ENCODE data around the gene OR5A2. TPM values are rescaled to one million over a fixed set of nuclear protein-coding genes. Genes with fewer than 3 reads are reported as not detected.

OR5A2 gene
- total and polyA plus RNA-seq, 2 experiments from 2014 or later: not detected

DNA sequence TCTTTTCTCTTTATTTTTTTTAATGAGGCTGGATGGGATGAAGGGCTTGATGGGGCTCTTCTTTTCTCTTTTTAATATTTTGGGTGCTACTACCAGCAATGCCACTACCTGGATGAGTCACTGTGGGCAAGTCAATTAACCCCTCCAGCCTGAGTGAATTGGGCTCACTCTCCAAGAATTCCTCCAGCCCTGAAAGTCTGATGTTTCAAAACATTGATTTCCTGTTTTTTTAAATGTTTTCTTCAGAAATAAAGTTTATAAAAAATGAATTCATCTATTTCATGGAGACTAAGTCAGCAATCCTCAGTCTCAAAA is 812 bp upstream of the OR5A2 start:
- no peak overlapping the region for H3K4me3 ChIP-seq

DNA sequence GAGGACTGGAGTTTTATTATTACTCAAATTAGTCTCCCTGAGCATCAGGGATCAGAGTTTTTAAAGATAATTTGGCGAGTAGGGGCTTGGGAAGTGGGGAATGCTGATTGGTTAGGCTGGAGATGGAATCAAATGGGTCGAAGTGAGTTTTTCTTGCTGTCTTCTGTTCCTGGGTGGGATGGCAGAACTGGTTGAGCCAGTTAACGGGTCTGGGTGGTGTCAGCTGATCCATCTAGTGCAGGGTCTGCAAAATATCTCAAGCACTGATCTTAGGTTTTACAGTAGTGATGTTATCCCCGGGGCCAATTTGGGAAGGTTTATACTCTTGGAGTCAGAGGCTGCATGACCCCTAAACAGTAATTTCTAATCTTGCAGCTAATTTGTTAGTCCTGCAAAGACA is 1.1 kb downstream of the OR5A2 start:
- DNase-seq (ENCODE audit: low read depth in 1 of 2, low spot score in 1 of 2): no peak
- TF ChIP-seq, protein P1, sequence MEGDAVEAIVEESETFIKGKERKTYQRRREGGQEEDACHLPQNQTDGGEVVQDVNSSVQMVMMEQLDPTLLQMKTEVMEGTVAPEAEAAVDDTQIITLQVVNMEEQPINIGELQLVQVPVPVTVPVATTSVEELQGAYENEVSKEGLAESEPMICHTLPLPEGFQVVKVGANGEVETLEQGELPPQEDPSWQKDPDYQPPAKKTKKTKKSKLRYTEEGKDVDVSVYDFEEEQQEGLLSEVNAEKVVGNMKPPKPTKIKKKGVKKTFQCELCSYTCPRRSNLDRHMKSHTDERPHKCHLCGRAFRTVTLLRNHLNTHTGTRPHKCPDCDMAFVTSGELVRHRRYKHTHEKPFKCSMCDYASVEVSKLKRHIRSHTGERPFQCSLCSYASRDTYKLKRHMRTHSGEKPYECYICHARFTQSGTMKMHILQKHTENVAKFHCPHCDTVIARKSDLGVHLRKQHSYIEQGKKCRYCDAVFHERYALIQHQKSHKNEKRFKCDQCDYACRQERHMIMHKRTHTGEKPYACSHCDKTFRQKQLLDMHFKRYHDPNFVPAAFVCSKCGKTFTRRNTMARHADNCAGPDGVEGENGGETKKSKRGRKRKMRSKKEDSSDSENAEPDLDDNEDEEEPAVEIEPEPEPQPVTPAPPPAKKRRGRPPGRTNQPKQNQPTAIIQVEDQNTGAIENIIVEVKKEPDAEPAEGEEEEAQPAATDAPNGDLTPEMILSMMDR (IDR thresholded peaks at IDR 0.05; ENCODE audit: low read depth, low read length): no peak
- Histone ChIP-seq H3K27ac (no peak overlapping the region), H3K36me3 (no peaks in the 10 kb centered on the region), H3K9me3 (ENCODE audit: low read depth) (no peaks in the 10 kb centered on the region), H3K4me1 (ENCODE audit: low read depth) (no peaks in the 10 kb centered on the region), H3K4me3 (no peak overlapping the region), H3K27me3 (no peaks in the 10 kb centered on the region)

More for the DNA sequence above, 812 bp upstream of the OR5A2 start:
- no peak for DNase-seq (ENCODE audit: low read depth in 1 of 2, low spot score in 1 of 2)
- TF ChIP-seq, protein P1 (IDR thresholded peaks at IDR 0.05; ENCODE audit: low read depth, low read length): no peak
- Histone ChIP-seq H3K36me3 (no peaks in the 10 kb centered on the region), H3K27me3 (no peaks in the 10 kb centered on the region), H3K9me3 (ENCODE audit: low read depth) (no peaks in the 10 kb centered on the region), H3K4me1 (ENCODE audit: low read depth) (no peaks in the 10 kb centered on the region), H3K27ac (no peak overlapping the region)

DNA sequence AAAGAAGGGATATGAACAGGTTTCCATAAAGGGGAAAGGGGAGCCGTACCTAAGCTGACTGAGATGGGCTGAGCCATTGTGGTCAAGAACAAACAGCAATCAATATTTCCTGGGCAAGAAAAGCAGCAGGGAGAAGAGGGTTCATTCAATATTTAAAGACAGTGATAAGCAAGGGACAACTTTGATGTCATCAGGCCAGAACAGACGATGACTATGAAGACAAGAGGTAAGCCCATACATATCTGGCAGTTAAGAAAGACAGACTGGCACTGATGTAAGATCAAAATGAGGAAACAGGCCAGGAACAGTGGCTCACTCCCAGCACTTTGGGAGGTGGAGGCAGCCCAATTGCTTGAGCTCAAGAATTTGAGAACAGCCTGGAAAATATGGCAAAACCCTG is 2.4 kb downstream of the OR5A2 start:
- Histone ChIP-seq H3K27ac (no peak overlapping the region), H3K4me3 (no peak overlapping the region), H3K27me3 (no peaks in the 10 kb centered on the region), H3K4me1 (ENCODE audit: low read depth) (peaks cover 2% of the 10 kb centered on the region), H3K9me3 (ENCODE audit: low read depth) (no peaks in the 10 kb centered on the region), H3K36me3 (no peaks in the 10 kb centered on the region)
- no peak for DNase-seq (ENCODE audit: low read depth in 1 of 2, low spot score in 1 of 2)
- TF ChIP-seq, protein P1 (IDR thresholded peaks at IDR 0.05; ENCODE audit: low read depth, low read length): no peak

DNA sequence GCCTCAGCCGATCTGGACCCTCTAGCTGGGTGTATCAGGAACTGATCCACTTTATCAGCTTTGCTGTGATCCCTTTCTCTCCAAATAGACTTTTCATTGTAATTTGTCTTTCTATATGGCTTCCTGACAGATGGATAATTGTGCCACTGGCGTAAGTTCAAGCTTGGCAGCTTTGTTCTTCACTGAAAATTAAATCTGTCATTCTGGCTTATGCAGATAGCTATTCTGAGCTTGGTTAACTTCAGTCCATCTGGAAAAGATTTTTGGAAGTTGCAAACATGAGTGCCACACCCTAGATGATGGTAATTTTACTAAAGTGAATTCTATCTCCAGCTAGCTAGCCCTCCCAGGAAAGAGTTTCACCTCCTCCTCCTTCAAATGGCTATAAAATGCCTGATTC is 8.1 kb downstream of the OR5A2 start:
- no peaks in the 10 kb centered on the region for H3K9me3 ChIP-seq (ENCODE audit: low read depth)
- H3K4me3 ChIP-seq: no peak overlapping the region
- H3K27me3 ChIP-seq: no peaks in the 10 kb centered on the region
- peaks cover 2% of the 10 kb centered on the region for H3K4me1 ChIP-seq (ENCODE audit: low read depth)
- no peak overlapping the region for H3K27ac ChIP-seq
- H3K36me3 ChIP-seq: no peaks in the 10 kb centered on the region
- no peak for DNase-seq (ENCODE audit: low read depth in 1 of 2, low spot score in 1 of 2)
- TF ChIP-seq, protein P1 (IDR thresholded peaks at IDR 0.05; ENCODE audit: low read depth, low read length): no peak

DNA sequence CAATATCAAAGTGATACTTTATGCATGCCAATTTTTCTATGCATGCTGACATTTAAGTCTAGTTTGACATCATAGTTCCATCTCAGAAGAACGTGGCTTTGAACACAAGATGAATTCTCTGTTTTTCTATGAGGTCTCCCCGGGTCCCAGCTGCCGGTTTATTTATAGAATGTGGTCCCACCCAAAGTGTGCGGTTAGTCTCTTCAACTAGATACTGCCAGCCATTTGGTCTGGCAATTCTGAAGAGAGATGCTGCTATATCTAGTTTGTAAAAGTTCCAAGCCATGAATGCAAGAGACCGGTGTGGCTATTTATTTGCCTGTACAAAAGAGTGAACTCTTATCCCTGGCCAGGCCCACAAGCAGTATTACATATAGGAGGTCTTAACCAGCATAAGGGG is 9.2 kb downstream of the OR5A2 start:
- TF ChIP-seq, protein P1 (IDR thresholded peaks at IDR 0.05; ENCODE audit: low read depth, low read length): no peak
- H3K27ac ChIP-seq: no peak overlapping the region
- peaks cover 2% of the 10 kb centered on the region for H3K4me1 ChIP-seq (ENCODE audit: low read depth)
- H3K27me3 ChIP-seq: no peaks in the 10 kb centered on the region
- H3K4me3 ChIP-seq: no peak overlapping the region
- no peaks in the 10 kb centered on the region for H3K9me3 ChIP-seq (ENCODE audit: low read depth)
- no peaks in the 10 kb centered on the region for H3K36me3 ChIP-seq
- DNase-seq (ENCODE audit: low read depth in 1 of 2, low spot score in 1 of 2): no peak

DNA sequence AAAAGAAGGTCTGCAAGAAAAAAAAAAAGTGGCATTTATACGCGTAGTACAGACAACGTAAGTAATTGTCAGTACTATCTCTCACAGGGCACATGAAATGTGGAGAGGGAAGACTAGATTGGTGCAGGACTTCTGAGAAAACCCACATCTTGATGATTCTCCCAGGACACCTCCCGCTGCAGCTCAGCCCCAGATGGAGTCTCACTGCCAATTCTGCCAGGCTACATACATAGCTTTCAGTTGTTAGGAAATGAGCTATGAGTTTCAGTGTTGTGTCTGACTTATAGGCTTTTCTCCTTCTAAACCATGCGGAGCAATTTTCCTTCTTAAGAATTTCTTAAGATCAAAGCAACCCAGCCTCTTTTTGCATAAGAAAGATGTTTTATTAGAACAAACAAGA is 9.6 kb downstream of the OR5A2 start:
- H3K4me3 ChIP-seq: no peak overlapping the region
- no peak overlapping the region for H3K27ac ChIP-seq
- TF ChIP-seq, protein P1 (IDR thresholded peaks at IDR 0.05; ENCODE audit: low read depth, low read length): no peak
- H3K9me3 ChIP-seq (ENCODE audit: low read depth): no peaks in the 10 kb centered on the region
- H3K27me3 ChIP-seq: no peaks in the 10 kb centered on the region
- DNase-seq (ENCODE audit: low read depth in 1 of 2, low spot score in 1 of 2): no peak
- no peaks in the 10 kb centered on the region for H3K36me3 ChIP-seq
- peaks cover 2% of the 10 kb centered on the region for H3K4me1 ChIP-seq (ENCODE audit: low read depth)
